Ramos (cell line): ENCODE measurements around the gene KIF11.

Experiments used
- in situ Hi-C: fragments of 300-500 bp; cut with MboI; formaldehyde crosslinking; loops from one replicate; pipeline ENCODE4 v1.14.3; 2022; ENCODE audit warnings: low sequenced_read_pairs; ENCODE audit not compliant: unreplicated experiment

Gene KIF11

DNA sequence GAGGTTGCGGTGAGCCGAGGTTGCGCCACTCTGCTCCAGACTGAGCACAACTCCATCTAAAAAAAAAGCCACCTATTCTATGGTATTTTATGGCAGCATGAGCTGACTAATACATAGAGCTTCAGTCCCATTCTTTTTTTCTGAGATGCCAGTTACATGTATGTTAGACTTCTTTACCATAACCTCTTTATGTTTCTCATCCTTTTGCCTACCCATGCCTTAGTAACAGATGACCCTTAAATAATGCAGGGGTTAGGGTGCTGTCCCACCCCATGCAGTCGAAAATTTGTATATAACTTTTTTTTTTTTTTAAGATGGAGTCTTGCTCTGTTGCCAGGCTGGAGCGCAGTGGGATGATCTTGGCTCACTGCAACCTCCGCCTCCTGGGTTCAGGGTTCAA lies 74.1 kb downstream of the KIF11 start:
- in situ Hi-C loops: no loop called here

- in situ Hi-C loops: no loop called here
Measured at GRCh38 chr10:92677708-92678107, 84.8 kb downstream of the KIF11 start.

- in situ Hi-C loops: no loop called here
Measured at GRCh38 chr10:92678206-92678605, 85.3 kb downstream of the KIF11 start.

GRCh38 chr10:92681306-92681834 lies 88.4 kb downstream of the KIF11 start:
- in situ Hi-C loops: no loop called here

- in situ Hi-C loops: no loop called here
Measured at GRCh38 chr10:92688573-92688926, 95.6 kb downstream of the KIF11 start.

GRCh38 chr10:92688927-92689662 lies 96.2 kb downstream of the KIF11 start:
- in situ Hi-C loops: no loop called here

GRCh38 chr10:92689663-92690210 lies 96.8 kb downstream of the KIF11 start, which contains the start of gene HHEX:
Gene HHEX, plus strand, starts transcription at chr10:92689955. Its CDS starts 32 bp downstream, at chr10:92689987.
- in situ Hi-C loops: no loop called here

DNA sequence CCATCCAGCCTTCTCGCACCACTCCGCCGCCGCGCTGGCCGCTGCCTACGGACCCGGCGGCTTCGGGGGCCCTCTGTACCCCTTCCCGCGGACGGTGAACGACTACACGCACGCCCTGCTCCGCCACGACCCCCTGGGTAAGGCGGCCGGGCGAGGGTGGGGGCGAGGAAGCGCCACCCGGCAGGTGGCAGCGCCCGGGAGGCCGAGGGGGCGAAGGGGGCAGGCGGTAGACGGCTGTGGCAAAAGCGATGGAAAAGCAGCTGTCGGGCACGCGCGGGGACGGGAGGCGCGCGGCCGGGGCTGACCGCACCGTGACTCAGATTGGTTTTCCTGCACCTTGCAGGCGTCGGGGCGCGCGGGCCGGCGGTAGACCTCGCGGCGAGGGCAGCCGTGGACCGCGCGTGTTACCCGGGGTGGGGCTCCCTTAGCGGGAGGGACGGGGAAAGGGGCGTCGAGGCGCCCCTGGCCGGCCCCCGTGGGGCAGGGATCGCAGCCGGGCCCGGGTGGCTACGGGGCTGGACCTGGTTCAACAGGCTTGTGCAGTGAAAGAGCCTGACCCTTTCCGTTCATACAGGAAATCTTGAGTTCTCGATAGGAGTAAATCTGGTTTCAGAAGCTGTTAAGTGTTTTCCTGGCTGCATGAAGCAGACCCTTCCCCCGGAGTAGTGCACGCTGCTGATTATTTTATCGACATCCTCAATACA lies 97.4 kb downstream of the KIF11 start:
- in situ Hi-C loops: no loop called here

- in situ Hi-C loops: no loop called here
Measured at GRCh38 chr10:92690915-92691590, 98.1 kb downstream of the KIF11 start.

GRCh38 chr10:92691591-92692079 lies 98.7 kb downstream of the KIF11 start:
- in situ Hi-C loops: no loop called here

- in situ Hi-C loops: no loop called here
Measured at GRCh38 chr10:92692080-92692671, 99.2 kb downstream of the KIF11 start.

DNA sequence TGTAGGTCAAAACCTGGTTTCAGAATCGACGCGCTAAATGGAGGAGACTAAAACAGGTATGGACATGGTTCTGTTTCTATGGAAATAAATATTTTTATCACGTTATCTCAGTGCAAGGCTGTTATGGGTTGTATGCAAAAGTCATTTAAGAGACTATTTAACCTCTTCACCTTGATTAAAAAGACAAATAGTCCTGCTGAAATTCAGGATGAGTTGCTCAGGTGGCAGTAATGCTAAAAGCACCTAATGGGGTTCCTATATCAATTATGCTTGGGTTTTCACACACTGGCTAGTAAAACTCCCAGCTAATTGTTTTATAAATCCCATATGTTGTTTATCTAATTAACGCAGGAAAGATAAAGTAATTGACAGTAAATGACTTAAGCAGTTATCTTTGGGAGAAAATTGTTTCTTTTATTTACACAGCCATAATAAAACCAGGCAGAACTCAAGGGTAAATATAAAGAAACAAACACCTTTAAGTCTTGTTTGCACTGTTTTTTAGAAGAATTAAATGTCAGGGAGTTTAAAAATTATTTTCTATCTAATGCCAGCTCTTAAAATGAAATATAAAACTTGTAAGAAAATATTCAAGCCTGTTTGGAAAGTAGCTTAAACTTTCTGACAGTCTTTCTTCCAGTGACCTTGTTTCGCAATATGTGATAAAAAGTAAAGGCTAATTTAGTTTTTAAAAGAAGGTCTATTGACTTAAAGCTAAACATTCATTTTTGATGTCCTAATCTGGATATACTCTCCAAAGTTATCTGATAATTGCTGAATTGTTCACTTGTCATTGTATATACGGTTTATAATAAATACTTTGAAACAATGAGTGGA lies 100.0 kb downstream of the KIF11 start:
- in situ Hi-C loops: no loop called here

GRCh38 chr10:92693534-92693893 lies 100.6 kb downstream of the KIF11 start:
- in situ Hi-C loops: no loop called here

- in situ Hi-C loops: no loop called here
Measured at GRCh38 chr10:92695679-92696605, 103.0 kb downstream of the KIF11 start.

DNA sequence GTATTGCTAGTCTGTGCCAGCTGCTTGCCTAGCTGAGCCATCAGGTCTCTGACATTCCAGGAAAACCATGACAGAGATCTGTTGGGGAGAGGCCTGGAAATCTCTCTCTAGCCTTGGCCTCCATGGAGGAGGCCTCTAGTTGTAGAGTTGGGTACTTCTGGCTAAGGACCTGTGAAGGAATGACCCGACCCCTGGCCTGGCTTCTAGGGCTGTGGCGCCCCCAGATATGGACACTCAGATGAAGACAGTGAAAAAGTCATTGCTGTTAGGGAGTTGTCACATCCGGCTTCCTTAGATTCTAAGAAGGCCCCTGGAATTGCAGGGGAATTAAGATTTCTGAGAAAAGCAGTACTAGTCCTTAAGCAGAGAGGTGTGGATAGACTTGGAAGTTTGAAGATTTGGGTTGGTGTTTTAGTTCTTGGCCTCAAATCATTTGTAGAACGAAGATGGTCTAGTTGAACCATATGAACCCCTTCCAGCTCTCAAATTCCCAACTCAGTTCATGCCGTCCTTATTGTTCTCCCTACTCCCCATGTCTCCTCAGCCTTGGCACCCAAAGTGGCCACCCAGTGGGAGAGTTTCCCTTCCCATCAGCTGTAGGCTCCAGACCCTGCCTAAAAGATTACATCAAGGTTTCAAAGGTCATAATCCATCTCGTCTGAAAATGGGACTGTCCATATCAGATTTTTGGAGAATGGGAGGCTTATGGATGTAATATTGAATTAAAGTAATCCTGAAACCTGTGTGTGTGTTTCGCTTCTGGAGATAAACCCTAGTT lies 103.9 kb downstream of the KIF11 start:
- in situ Hi-C loops: no loop called here

DNA sequence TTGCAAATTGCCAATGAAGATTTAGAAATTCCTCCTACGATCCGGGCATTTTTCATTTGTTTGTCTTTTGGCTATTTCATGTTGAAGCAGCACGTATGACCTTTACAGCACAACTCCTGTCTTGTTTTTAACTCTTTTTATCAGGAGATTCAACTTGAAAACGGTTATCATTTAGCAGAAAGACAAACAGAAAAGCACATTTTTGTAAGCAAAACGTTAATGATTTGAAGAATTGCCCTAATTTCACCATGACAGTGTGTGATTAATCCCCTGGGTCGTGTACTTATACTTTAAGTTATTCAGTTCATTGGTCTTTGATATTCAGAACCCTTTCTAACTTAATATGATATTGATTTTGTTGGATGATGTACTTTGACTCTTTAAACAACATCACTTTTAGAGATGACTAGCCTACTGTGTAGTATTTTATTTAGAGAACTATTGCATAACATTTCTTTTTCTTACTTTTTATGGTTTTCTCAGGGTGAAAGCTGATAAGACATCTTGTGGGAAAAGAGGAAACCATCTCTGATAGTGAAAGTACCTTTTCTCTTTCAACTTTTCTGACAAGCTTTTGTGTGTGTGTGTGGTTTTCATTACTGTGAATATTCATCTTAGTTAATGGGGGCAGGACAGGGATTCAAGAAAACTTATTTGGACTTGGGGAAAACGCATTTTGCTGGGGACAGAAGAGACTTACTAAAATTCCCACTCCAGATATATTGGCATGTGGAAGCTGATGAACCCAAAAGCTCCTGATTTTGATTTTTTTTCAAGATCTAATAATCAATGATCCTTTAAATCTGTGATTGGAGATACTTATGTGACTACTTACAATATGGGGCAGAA lies 105.0 kb downstream of the KIF11 start:
- in situ Hi-C loops: no loop called here

DNA sequence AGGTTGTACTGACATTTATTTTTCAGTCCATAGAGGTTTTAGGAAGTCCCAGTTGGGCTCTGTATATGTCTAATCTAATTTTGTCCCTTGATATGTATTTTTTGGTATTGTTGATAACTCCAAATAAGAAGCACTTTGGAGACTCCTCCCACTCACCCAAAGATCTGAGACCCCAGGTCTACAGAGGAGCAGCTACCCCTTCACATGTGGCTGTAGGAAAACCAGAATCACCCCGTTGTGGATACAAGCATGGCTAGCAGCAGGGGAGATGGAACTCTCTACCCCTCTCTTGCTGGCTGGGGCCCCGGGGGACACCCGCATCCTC lies 106.2 kb downstream of the KIF11 start:
- in situ Hi-C loops: no loop called here
